Lower leg skin (tissue), 4 donors: ENCODE results near the gene ZDHHC13. TPM values are rescaled to one million over a fixed set of nuclear protein-coding genes. Genes with fewer than 3 reads are reported as not detected.
A peak's percentile ranks its signal among the peaks of the same experiment; 100 is the strongest.

Experiments
- DNase-seq, 2 donors: peaks; one replicate each; pipeline ENCODE4 v3.0.0-alpha.2; 2019; ENCODE audit warnings: low spot score in 2 of 2
- H3K4me3 ChIP-seq: fragments of 200-600 bp; sonication (generic); 2 replicates; pipeline ENCODE4 v1.5.1; 2017; ENCODE audit warnings: mild to moderate bottlenecking, low read depth; ENCODE audit not compliant: poor library complexity, severe bottlenecking
- CTCF ChIP-seq, 3 donors: fragments of 450-650 bp; IDR thresholded peaks; one replicate each; pipeline ENCODE4 v1.5.1; 2016; ENCODE audit warnings: antibody characterized with exemption in 3 of 3, mild to moderate bottlenecking in 3 of 3, moderate library complexity in 2 of 3
- POLR2A ChIP-seq, 2 donors: fragments of 450-650 bp; IDR thresholded peaks; one replicate each; pipeline ENCODE4 v1.6.1; 2016 to 2017; ENCODE audit warnings: antibody characterized with exemption in 2 of 2, mild to moderate bottlenecking in 1 of 2, moderate library complexity in 1 of 2
- WGBS, 2 donors: methylation state at CpG; one replicate each; pipeline ENCODE4 v1.1.5; 2018; 5-methylcytosine and 5-hydroxymethylcytosine counted together
- intact Hi-C: fragments of 100-400 bp; cut with DNase I; formaldehyde crosslinking; loops from one replicate; pipeline ENCODE4 v1.15.0; 2023; ENCODE audit warnings: low total_unique reads
- total RNA-seq, 4 donors: library from RNA; depleted of rRNA; stranded (reverse); fragments of >200 nt; gene quantifications; one replicate each; pipeline ENCODE4 v1.1.0, GENCODE V29; 2016

ZDHHC13 gene
- total RNA-seq: 10 to 100 TPM; 23.2 to 50.5 (median 37.2) TPM

- TF ChIP-seq POLR2A (IDR thresholded peaks at IDR 0.05) (no peak), CTCF (IDR thresholded peaks at IDR 0.05) (no peak)
- 0 to 1% methylated on average over 43 to 51 of the region's 61 CpGs for WGBS, 2 donors
- H3K4me3 ChIP-seq: peak within 1 kb of the TSS; percentile 80
- peak; percentile 93 to 98 for DNase-seq
- intact Hi-C loops: no loop called here
These were observed at the start of gene ZDHHC13 for GRCh38 chr11:19116971-19117759. Gene ZDHHC13 (plus strand): TSS chr11:19117168. CDS start chr11:19117250, 82 bp downstream.

GRCh38 chr11:19071255-19071654 lies 45.7 kb upstream of the ZDHHC13 start:
- intact Hi-C loops: loop anchor here (2.0 kb wide), 1 partner anchor 482 kb away; no protein-coding TSS in a partner anchor
- no peak overlapping the region for H3K4me3 ChIP-seq
- TF ChIP-seq CTCF (IDR thresholded peaks at IDR 0.05): peak in 1 of 3 donors; percentile 76
- TF ChIP-seq POLR2A (IDR thresholded peaks at IDR 0.05): no peak
- DNase-seq: peak; percentile 41 to 87
- WGBS, 2 donors: 2% methylated on average over 11 of the region's 11 CpGs

- intact Hi-C loops: no loop called here
- H3K4me3 ChIP-seq: no peak overlapping the region
- TF ChIP-seq POLR2A (IDR thresholded peaks at IDR 0.05) (no peak), CTCF (IDR thresholded peaks at IDR 0.05) (no peak)
- DNase-seq: no peak
- WGBS, 2 donors: 68 to 70% methylated on average over 5 of the region's 5 CpGs
These were observed 44.5 kb upstream of the ZDHHC13 start for GRCh38 chr11:19072464-19072863.

GRCh38 chr11:19073454-19074415 lies 43.2 kb upstream of the ZDHHC13 start:
- WGBS, 2 donors: 63 to 65% methylated on average over 10 of the region's 10 CpGs
- intact Hi-C loops: no loop called here
- H3K4me3 ChIP-seq: no peak overlapping the region
- DNase-seq: no peak
- TF ChIP-seq CTCF (IDR thresholded peaks at IDR 0.05) (no peak), POLR2A (IDR thresholded peaks at IDR 0.05) (no peak)

- WGBS, 2 donors: 57 to 72% methylated on average over 3 of the region's 3 CpGs
- TF ChIP-seq CTCF (IDR thresholded peaks at IDR 0.05): no peak
- no peak for TF ChIP-seq POLR2A (IDR thresholded peaks at IDR 0.05)
- H3K4me3 ChIP-seq: no peak overlapping the region
- intact Hi-C loops: no loop called here
- no peak for DNase-seq
These were observed 41.3 kb upstream of the ZDHHC13 start for GRCh38 chr11:19075636-19076035.
